Endodermal cell (in vitro differentiated cells): ENCODE results near the gene HOXC12. TPM values are rescaled to one million over a fixed set of nuclear protein-coding genes. Genes with fewer than 3 reads are reported as not detected.

Experiments used
- DNase-seq: peaks from one replicate; pipeline ENCODE4 v3.0.0-alpha.2; 2017
- H3K27ac ChIP-seq: 2 replicates; pipeline ENCODE4 v1.5.1; 2013; ENCODE audit warnings: mild to moderate bottlenecking, low read depth, low read length, moderate library complexity
- H3K27me3 ChIP-seq: 2 replicates; pipeline ENCODE4 v1.6.1; 2013; ENCODE audit warnings: mild to moderate bottlenecking, low read length, moderate library complexity; ENCODE audit not compliant: insufficient read depth, control insufficient read depth, poor library complexity, severe bottlenecking
- H3K36me3 ChIP-seq: 2 replicates; pipeline ENCODE4 v1.7.0; 2013; ENCODE audit warnings: mild to moderate bottlenecking, low read length, moderate library complexity; ENCODE audit not compliant: control insufficient read depth, insufficient read depth
- H3K4me1 ChIP-seq: one replicate; pipeline ENCODE4 v1.7.0; 2013; ENCODE audit warnings: low read length; ENCODE audit not compliant: control insufficient read depth, insufficient read depth
- H3K4me3 ChIP-seq: 2 replicates; pipeline ENCODE4 v1.5.1; 2013; ENCODE audit warnings: mild to moderate bottlenecking, low read length, moderate library complexity
- H3K9ac ChIP-seq: 2 replicates; pipeline ENCODE4 v1.6.1; 2013; ENCODE audit warnings: mild to moderate bottlenecking, low read length, moderate library complexity; ENCODE audit not compliant: poor library complexity, severe bottlenecking; ENCODE audit errors: extremely low read depth
- H3K9me3 ChIP-seq: 2 replicates; pipeline ENCODE4 v1.6.1; 2013; ENCODE audit warnings: mild to moderate bottlenecking, low read length, moderate library complexity; ENCODE audit not compliant: control insufficient read depth
- H3K27ac Mint-ChIP-seq: 2 replicates; pipeline ENCODE4 v1.8.0; 2020; ENCODE audit warnings: mixed read lengths
- H3K27me3 Mint-ChIP-seq: 2 replicates; pipeline ENCODE4 v1.8.0; 2021; ENCODE audit warnings: mild to moderate bottlenecking, mixed read lengths; ENCODE audit not compliant: insufficient read depth
- H3K36me3 Mint-ChIP-seq: 2 replicates; pipeline ENCODE4 v1.8.0; 2020; ENCODE audit warnings: low read depth, mixed read lengths
- H3K4me1 Mint-ChIP-seq: 2 replicates; pipeline ENCODE4 v1.8.0; 2020; ENCODE audit warnings: mixed read lengths
- H3K4me3 Mint-ChIP-seq: 2 replicates; pipeline ENCODE4 v1.8.0; 2020; ENCODE audit warnings: mild to moderate bottlenecking, moderate library complexity, mixed read lengths
- H3K9me3 Mint-ChIP-seq: 2 replicates; pipeline ENCODE4 v1.8.0; 2020; ENCODE audit warnings: mild to moderate bottlenecking, mixed read lengths
- CTCF ChIP-seq: fragments of 200-600 bp; sonication (generic); conservative IDR thresholded peaks from 2 replicates; pipeline ENCODE4 v1.5.0; 2021; ENCODE audit warnings: antibody characterized with exemption, mild to moderate bottlenecking
- WGBS, 2 experiments: methylation state at CpG; one replicate each; pipeline versions ENCODE4 v1.1.5 to v1.1.7; 2013; ENCODE audit warnings: missing lambda C conversion rate in 2 of 2, mixed read lengths in 1 of 2; ENCODE audit not compliant: insufficient coverage in 1 of 2, insufficient read length in 1 of 2; 5-methylcytosine and 5-hydroxymethylcytosine counted together
- total RNA-seq, 2 donors: library from RNA; stranded (reverse); fragmentation: NEBNext Ultra II Directional in 1 of 2; extraction: Animal tissue kit (Norgen Biotek cat#: 25700) in 1 of 2; gene quantifications; 2 replicates in 1 of 2; 3 replicates in 1 of 2; pipeline ENCODE4 v1.2.1, GENCODE V29; 2021

Gene HOXC12
- total RNA-seq, 2 donors from 2014 or later, result not detected

DNA sequence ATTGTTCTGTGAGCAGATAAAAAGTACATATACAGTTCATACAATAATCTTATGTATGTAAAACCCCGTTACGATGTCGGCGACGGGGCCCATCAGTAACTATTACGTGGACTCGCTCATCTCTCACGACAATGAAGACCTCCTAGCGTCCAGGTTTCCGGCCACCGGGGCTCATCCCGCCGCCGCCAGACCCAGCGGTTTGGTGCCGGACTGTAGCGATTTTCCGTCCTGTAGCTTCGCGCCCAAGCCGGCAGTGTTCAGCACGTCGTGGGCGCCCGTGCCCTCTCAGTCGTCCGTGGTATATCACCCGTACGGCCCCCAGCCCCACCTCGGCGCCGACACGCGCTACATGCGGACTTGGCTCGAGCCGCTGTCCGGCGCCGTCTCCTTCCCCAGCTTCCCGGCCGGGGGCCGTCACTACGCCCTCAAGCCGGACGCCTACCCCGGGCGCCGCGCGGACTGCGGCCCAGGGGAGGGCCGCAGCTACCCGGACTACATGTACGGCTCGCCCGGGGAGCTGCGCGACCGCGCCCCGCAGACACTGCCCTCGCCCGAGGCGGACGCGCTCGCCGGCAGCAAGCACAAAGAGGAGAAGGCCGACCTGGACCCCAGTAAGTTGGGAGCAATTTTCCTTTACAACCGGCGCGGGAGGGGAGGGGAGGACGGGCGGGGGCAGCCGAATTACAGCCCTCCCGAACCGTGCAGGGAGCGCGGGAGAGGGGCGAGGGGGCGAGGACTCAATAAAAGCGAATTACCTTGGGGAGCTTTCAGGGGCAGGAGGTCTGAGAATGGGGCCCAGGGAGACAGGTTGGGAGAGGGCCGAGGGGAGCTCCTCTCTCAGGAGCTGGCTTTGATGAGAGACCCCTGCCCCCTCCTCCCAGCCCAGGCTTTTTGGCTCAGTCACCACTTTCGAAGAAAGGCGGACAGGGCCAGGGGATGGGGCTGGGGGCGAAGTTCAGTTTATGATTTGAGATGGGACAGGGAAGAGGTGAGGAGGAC lies 45.7 kb downstream of the HOXC12 start, which contains the start of gene HOXC9:
Gene HOXC9, plus strand, starts transcription at position 46 of the 999 bp plus-strand sequence. Its CDS starts 28 bp downstream, at position 74.
- Histone ChIP-seq H3K27me3 (peaks cover 100% of the 10 kb centered on the region), H3K9ac (no peak within 1 kb of the TSS), H3K4me3 (no peak within 1 kb of the TSS), H3K27ac (no peak within 1 kb of the TSS), H3K9me3 (no peaks in the 10 kb centered on the region), H3K36me3 (no peaks in the 10 kb centered on the region), H3K4me1 (no peaks in the 10 kb centered on the region)
- Mint-ChIP-seq H3K27me3 (peaks cover 100% of the 10 kb centered on the region), H3K4me3 (peak within 1 kb of the TSS; percentile 41), H3K9me3 (peaks cover 2% of the 10 kb centered on the region), H3K4me1 (no peaks in the 10 kb centered on the region), H3K36me3 (no peaks in the 10 kb centered on the region), H3K27ac (no peak within 1 kb of the TSS)
- DNase-seq, result peak; percentile 85
- 8 to 11% methylated on average over 17 to 87 of the region's 87 CpGs for WGBS, 2 experiments
- no peak for TF ChIP-seq CTCF

- peaks cover 100% of the 10 kb centered on the region for H3K27me3 ChIP-seq
- TF ChIP-seq CTCF, result no peak
- no peaks in the 10 kb centered on the region for H3K36me3 ChIP-seq
- H3K27ac Mint-ChIP-seq, result no peak overlapping the region
- no peaks in the 10 kb centered on the region for H3K9me3 ChIP-seq
- no peaks in the 10 kb centered on the region for H3K36me3 Mint-ChIP-seq
- peaks cover 100% of the 10 kb centered on the region for H3K27me3 Mint-ChIP-seq
- DNase-seq, result no peak
- H3K4me1 ChIP-seq, result no peaks in the 10 kb centered on the region
- peak overlapping the region; percentile 17 for H3K27ac ChIP-seq
- H3K9ac ChIP-seq, result no peak overlapping the region
- H3K9me3 Mint-ChIP-seq, result peaks cover 2% of the 10 kb centered on the region
- WGBS, 2 experiments, result 10 to 11% methylated on average over 7 to 8 of the region's 8 CpGs
- peaks cover 3% of the 10 kb centered on the region for H3K4me1 Mint-ChIP-seq
- no peak overlapping the region for H3K4me3 Mint-ChIP-seq
- H3K4me3 ChIP-seq, result no peak overlapping the region
Measured at GRCh38 chr12:54001283-54002187, 46.8 kb downstream of the HOXC12 start.

- Mint-ChIP-seq H3K36me3 (no peaks in the 10 kb centered on the region), H3K27ac (no peak overlapping the region), H3K4me1 (peaks cover 3% of the 10 kb centered on the region), H3K27me3 (peaks cover 100% of the 10 kb centered on the region), H3K4me3 (no peak overlapping the region), H3K9me3 (peaks cover 2% of the 10 kb centered on the region)
- TF ChIP-seq CTCF, result no peak
- Histone ChIP-seq H3K9ac (no peak overlapping the region), H3K36me3 (no peaks in the 10 kb centered on the region), H3K9me3 (no peaks in the 10 kb centered on the region), H3K27ac (no peak overlapping the region), H3K4me3 (no peak overlapping the region), H3K27me3 (peaks cover 100% of the 10 kb centered on the region), H3K4me1 (no peaks in the 10 kb centered on the region)
- 14 to 27% methylated on average over 10 to 18 of the region's 19 CpGs for WGBS, 2 experiments
- DNase-seq, result no peak
Measured at GRCh38 chr12:54002278-54002914, 47.7 kb downstream of the HOXC12 start.
